Activated CD8-positive, alpha-beta memory T cell treated with anti-CD3 and anti-CD28 coated beads, Interleukin-2, amount 50 U/mL, for 24 hours (primary cell): ENCODE data around the gene PRKN.

Source experiments
- DNase-seq: peaks from one replicate; pipeline ENCODE4 v3.0.0-alpha.2; 2020; ENCODE audit errors: extremely low read depth

The PRKN gene

GRCh38 chr6:162239330-162239729, 488.2 kb downstream of the PRKN start:
- DNase-seq, result no peak

- no peak for DNase-seq
Measured at GRCh38 chr6:162238675-162239074, 488.9 kb downstream of the PRKN start.

GRCh38 chr6:162237331-162237730, 490.2 kb downstream of the PRKN start:
- DNase-seq, result no peak

GRCh38 chr6:162234631-162235030, 492.9 kb downstream of the PRKN start:
- no peak for DNase-seq

- no peak for DNase-seq
Measured at GRCh38 chr6:162230147-162230752, 497.3 kb downstream of the PRKN start.

GRCh38 chr6:162229093-162229492, 498.5 kb downstream of the PRKN start:
- no peak for DNase-seq

GRCh38 chr6:162226803-162227202, 500.8 kb downstream of the PRKN start:
- DNase-seq, result no peak

GRCh38 chr6:162222521-162222920, 505.0 kb downstream of the PRKN start:
- DNase-seq, result no peak

GRCh38 chr6:162220876-162221275, 506.7 kb downstream of the PRKN start:
- DNase-seq, result no peak

GRCh38 chr6:162219266-162219665, 508.3 kb downstream of the PRKN start:
- no peak for DNase-seq

- no peak for DNase-seq
Measured at GRCh38 chr6:162217811-162218493, 509.6 kb downstream of the PRKN start.

- DNase-seq, result no peak
Measured at GRCh38 chr6:162217058-162217457, 510.5 kb downstream of the PRKN start.

GRCh38 chr6:162211777-162212176, 515.8 kb downstream of the PRKN start:
- no peak for DNase-seq

GRCh38 chr6:162211022-162211421, 516.5 kb downstream of the PRKN start:
- DNase-seq, result no peak

GRCh38 chr6:162203287-162203686, 524.3 kb downstream of the PRKN start:
- DNase-seq, result no peak

- DNase-seq, result no peak
Measured at GRCh38 chr6:162200945-162201690, 526.4 kb downstream of the PRKN start.

- no peak for DNase-seq
Measured at GRCh38 chr6:162200041-162200440, 527.5 kb downstream of the PRKN start.

- no peak for DNase-seq
Measured at GRCh38 chr6:162198925-162199324, 528.6 kb downstream of the PRKN start.

- DNase-seq, result no peak
Measured at GRCh38 chr6:162198076-162198475, 529.5 kb downstream of the PRKN start.

GRCh38 chr6:162195441-162195840, 532.1 kb downstream of the PRKN start:
- no peak for DNase-seq

- no peak for DNase-seq
Measured at GRCh38 chr6:162190981-162191380, 536.6 kb downstream of the PRKN start.

- no peak for DNase-seq
Measured at GRCh38 chr6:162187168-162187935, 540.2 kb downstream of the PRKN start.
